ENCODE data around the gene ALK. TPM values are rescaled to one million over a fixed set of nuclear protein-coding genes. Genes with fewer than 3 reads are reported as not detected.

Gene ALK
- polyA plus RNA-seq, 2 donors = 0.04 to 0.05 TPM

- no peak overlapping the region for H3K27ac ChIP-seq (ENCODE audit: low read depth in 2 of 2, low read length in 1 of 2)
- no peak overlapping the region for H3K4me3 ChIP-seq (ENCODE audit: low read depth in 1 of 2, low read length in 2 of 2)
- no peaks in the 10 kb centered on the region for H3K4me1 ChIP-seq (ENCODE audit: control insufficient read depth in 2 of 2, insufficient read depth in 2 of 2, low read length in 1 of 2)
- H3K36me3 ChIP-seq (ENCODE audit: control insufficient read depth in 2 of 2, insufficient read depth in 2 of 2, low read length in 1 of 2) = no peaks in the 10 kb centered on the region
- H3K9me3 ChIP-seq (ENCODE audit: control insufficient read depth in 2 of 2, insufficient read depth in 1 of 2, low read depth in 1 of 2, low read length in 1 of 2) = peaks cover 0 to 3% of the 10 kb centered on the region in 2 donors
- no peaks in the 10 kb centered on the region for H3K27me3 ChIP-seq (ENCODE audit: control insufficient read depth in 1 of 2, insufficient read depth in 2 of 2, low read length in 2 of 2)
- 57 to 64% methylated on average over 8 of the region's 8 CpGs for WGBS, 2 donors
These were observed 522.8 kb downstream of the ALK start for GRCh38 chr2:29398384-29399237.

- 53 to 58% methylated on average over 4 of the region's 4 CpGs for WGBS, 2 donors
These were observed 523.7 kb downstream of the ALK start for GRCh38 chr2:29397713-29398112.

GRCh38 chr2:29397039-29397438 lies 524.3 kb downstream of the ALK start:
- Histone ChIP-seq H3K27ac (ENCODE audit: low read depth in 2 of 2, low read length in 1 of 2) (no peak overlapping the region), H3K4me1 (ENCODE audit: control insufficient read depth in 2 of 2, insufficient read depth in 2 of 2, low read length in 1 of 2) (no peaks in the 10 kb centered on the region), H3K27me3 (ENCODE audit: control insufficient read depth in 1 of 2, insufficient read depth in 2 of 2, low read length in 2 of 2) (no peaks in the 10 kb centered on the region), H3K9me3 (ENCODE audit: control insufficient read depth in 2 of 2, insufficient read depth in 1 of 2, low read depth in 1 of 2, low read length in 1 of 2) (peaks cover 0 to 3% of the 10 kb centered on the region in 2 donors), H3K4me3 (ENCODE audit: low read depth in 1 of 2, low read length in 2 of 2) (no peak overlapping the region), H3K36me3 (ENCODE audit: control insufficient read depth in 2 of 2, insufficient read depth in 2 of 2, low read length in 1 of 2) (no peaks in the 10 kb centered on the region)
- WGBS, 2 donors = 65 to 66% methylated on average over 2 of the region's 2 CpGs

More at GRCh38 chr2:29397713-29398112, 523.7 kb downstream of the ALK start:
- Histone ChIP-seq H3K27ac (ENCODE audit: low read depth in 2 of 2, low read length in 1 of 2) (no peak overlapping the region), H3K36me3 (ENCODE audit: control insufficient read depth in 2 of 2, insufficient read depth in 2 of 2, low read length in 1 of 2) (no peaks in the 10 kb centered on the region), H3K4me3 (ENCODE audit: low read depth in 1 of 2, low read length in 2 of 2) (no peak overlapping the region), H3K9me3 (ENCODE audit: control insufficient read depth in 2 of 2, insufficient read depth in 1 of 2, low read depth in 1 of 2, low read length in 1 of 2) (peaks cover 0 to 3% of the 10 kb centered on the region in 2 donors), H3K4me1 (ENCODE audit: control insufficient read depth in 2 of 2, insufficient read depth in 2 of 2, low read length in 1 of 2) (no peaks in the 10 kb centered on the region), H3K27me3 (ENCODE audit: control insufficient read depth in 1 of 2, insufficient read depth in 2 of 2, low read length in 2 of 2) (no peaks in the 10 kb centered on the region)

GRCh38 chr2:29394981-29395350 lies 526.4 kb downstream of the ALK start:
- no peak overlapping the region for H3K27ac ChIP-seq (ENCODE audit: low read depth in 2 of 2, low read length in 1 of 2)
- no peaks in the 10 kb centered on the region for H3K27me3 ChIP-seq (ENCODE audit: control insufficient read depth in 1 of 2, insufficient read depth in 2 of 2, low read length in 2 of 2)
- no peak overlapping the region for H3K4me3 ChIP-seq (ENCODE audit: low read depth in 1 of 2, low read length in 2 of 2)
- no peaks in the 10 kb centered on the region for H3K4me1 ChIP-seq (ENCODE audit: control insufficient read depth in 2 of 2, insufficient read depth in 2 of 2, low read length in 1 of 2)
- WGBS, 2 donors = 66 to 71% methylated on average over 2 of the region's 2 CpGs
- H3K9me3 ChIP-seq (ENCODE audit: control insufficient read depth in 2 of 2, insufficient read depth in 1 of 2, low read depth in 1 of 2, low read length in 1 of 2) = peaks cover 0 to 3% of the 10 kb centered on the region in 2 donors
- no peaks in the 10 kb centered on the region for H3K36me3 ChIP-seq (ENCODE audit: control insufficient read depth in 2 of 2, insufficient read depth in 2 of 2, low read length in 1 of 2)

GRCh38 chr2:29394311-29394980 lies 526.9 kb downstream of the ALK start:
- Histone ChIP-seq H3K27me3 (ENCODE audit: control insufficient read depth in 1 of 2, insufficient read depth in 2 of 2, low read length in 2 of 2) (no peaks in the 10 kb centered on the region), H3K27ac (ENCODE audit: low read depth in 2 of 2, low read length in 1 of 2) (no peak overlapping the region), H3K4me1 (ENCODE audit: control insufficient read depth in 2 of 2, insufficient read depth in 2 of 2, low read length in 1 of 2) (no peaks in the 10 kb centered on the region), H3K4me3 (ENCODE audit: low read depth in 1 of 2, low read length in 2 of 2) (no peak overlapping the region), H3K36me3 (ENCODE audit: control insufficient read depth in 2 of 2, insufficient read depth in 2 of 2, low read length in 1 of 2) (no peaks in the 10 kb centered on the region), H3K9me3 (ENCODE audit: control insufficient read depth in 2 of 2, insufficient read depth in 1 of 2, low read depth in 1 of 2, low read length in 1 of 2) (peaks cover 0 to 3% of the 10 kb centered on the region in 2 donors)
- WGBS, 2 donors = 52 to 61% methylated on average over 1 of the region's 1 CpG

- no peaks in the 10 kb centered on the region for H3K4me1 ChIP-seq (ENCODE audit: control insufficient read depth in 2 of 2, insufficient read depth in 2 of 2, low read length in 1 of 2)
- no peak overlapping the region for H3K27ac ChIP-seq (ENCODE audit: low read depth in 2 of 2, low read length in 1 of 2)
- no peak overlapping the region for H3K4me3 ChIP-seq (ENCODE audit: low read depth in 1 of 2, low read length in 2 of 2)
- no peaks in the 10 kb centered on the region for H3K27me3 ChIP-seq (ENCODE audit: control insufficient read depth in 1 of 2, insufficient read depth in 2 of 2, low read length in 2 of 2)
- 44 to 52% methylated on average over 1 of the region's 1 CpG for WGBS, 2 donors
- no peaks in the 10 kb centered on the region for H3K36me3 ChIP-seq (ENCODE audit: control insufficient read depth in 2 of 2, insufficient read depth in 2 of 2, low read length in 1 of 2)
- peaks cover 0 to 3% of the 10 kb centered on the region in 2 donors for H3K9me3 ChIP-seq (ENCODE audit: control insufficient read depth in 2 of 2, insufficient read depth in 1 of 2, low read depth in 1 of 2, low read length in 1 of 2)
These were observed 527.7 kb downstream of the ALK start for GRCh38 chr2:29393676-29394075.

- whole genome bisulfite sequencing, 2 donors = 88 to 89% methylated on average over 2 of the region's 2 CpGs
- no peak overlapping the region for H3K4me3 ChIP-seq (ENCODE audit: low read depth in 1 of 2, low read length in 2 of 2)
- no peaks in the 10 kb centered on the region for H3K4me1 ChIP-seq (ENCODE audit: control insufficient read depth in 2 of 2, insufficient read depth in 2 of 2, low read length in 1 of 2)
- H3K36me3 ChIP-seq (ENCODE audit: control insufficient read depth in 2 of 2, insufficient read depth in 2 of 2, low read length in 1 of 2) = no peaks in the 10 kb centered on the region
- H3K27ac ChIP-seq (ENCODE audit: low read depth in 2 of 2, low read length in 1 of 2) = no peak overlapping the region
- no peaks in the 10 kb centered on the region for H3K27me3 ChIP-seq (ENCODE audit: control insufficient read depth in 1 of 2, insufficient read depth in 2 of 2, low read length in 2 of 2)
- H3K9me3 ChIP-seq (ENCODE audit: control insufficient read depth in 2 of 2, insufficient read depth in 1 of 2, low read depth in 1 of 2, low read length in 1 of 2) = peaks cover 0 to 3% of the 10 kb centered on the region in 2 donors
These were observed 528.6 kb downstream of the ALK start for GRCh38 chr2:29392774-29393173.

- 56 to 66% methylated on average over 7 of the region's 7 CpGs for WGBS, 2 donors
- H3K36me3 ChIP-seq (ENCODE audit: control insufficient read depth in 2 of 2, insufficient read depth in 2 of 2, low read length in 1 of 2) = no peaks in the 10 kb centered on the region
These were observed 531.2 kb downstream of the ALK start for GRCh38 chr2:29390136-29390535.

GRCh38 chr2:29389686-29390085 lies 531.7 kb downstream of the ALK start:
- no peaks in the 10 kb centered on the region for H3K4me1 ChIP-seq (ENCODE audit: control insufficient read depth in 2 of 2, insufficient read depth in 2 of 2, low read length in 1 of 2)
- no peaks in the 10 kb centered on the region for H3K27me3 ChIP-seq (ENCODE audit: control insufficient read depth in 1 of 2, insufficient read depth in 2 of 2, low read length in 2 of 2)
- 87 to 93% methylated on average over 7 of the region's 7 CpGs for WGBS, 2 donors
- H3K36me3 ChIP-seq (ENCODE audit: control insufficient read depth in 2 of 2, insufficient read depth in 2 of 2, low read length in 1 of 2) = no peaks in the 10 kb centered on the region
- H3K9me3 ChIP-seq (ENCODE audit: control insufficient read depth in 2 of 2, insufficient read depth in 1 of 2, low read depth in 1 of 2, low read length in 1 of 2) = no peaks in the 10 kb centered on the region
- H3K27ac ChIP-seq (ENCODE audit: low read depth in 2 of 2, low read length in 1 of 2) = no peak overlapping the region
- no peak overlapping the region for H3K4me3 ChIP-seq (ENCODE audit: low read depth in 1 of 2, low read length in 2 of 2)

More at GRCh38 chr2:29390136-29390535, 531.2 kb downstream of the ALK start:
- peaks cover 0 to 3% of the 10 kb centered on the region in 2 donors for H3K9me3 ChIP-seq (ENCODE audit: control insufficient read depth in 2 of 2, insufficient read depth in 1 of 2, low read depth in 1 of 2, low read length in 1 of 2)
- no peaks in the 10 kb centered on the region for H3K27me3 ChIP-seq (ENCODE audit: control insufficient read depth in 1 of 2, insufficient read depth in 2 of 2, low read length in 2 of 2)
- H3K27ac ChIP-seq (ENCODE audit: low read depth in 2 of 2, low read length in 1 of 2) = no peak overlapping the region
- no peak overlapping the region for H3K4me3 ChIP-seq (ENCODE audit: low read depth in 1 of 2, low read length in 2 of 2)
- H3K4me1 ChIP-seq (ENCODE audit: control insufficient read depth in 2 of 2, insufficient read depth in 2 of 2, low read length in 1 of 2) = no peaks in the 10 kb centered on the region

All from esophagus (tissue), 2 donors.